ENCODE measurements around the gene HIKESHI.
"Not testable (repeated sequence)": the region's sequence is repeated elsewhere in the genome, so short reads cannot be mapped to it uniquely, and the experiment has no call there.

HIKESHI gene, protein sequence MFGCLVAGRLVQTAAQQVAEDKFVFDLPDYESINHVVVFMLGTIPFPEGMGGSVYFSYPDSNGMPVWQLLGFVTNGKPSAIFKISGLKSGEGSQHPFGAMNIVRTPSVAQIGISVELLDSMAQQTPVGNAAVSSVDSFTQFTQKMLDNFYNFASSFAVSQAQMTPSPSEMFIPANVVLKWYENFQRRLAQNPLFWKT

DNA sequence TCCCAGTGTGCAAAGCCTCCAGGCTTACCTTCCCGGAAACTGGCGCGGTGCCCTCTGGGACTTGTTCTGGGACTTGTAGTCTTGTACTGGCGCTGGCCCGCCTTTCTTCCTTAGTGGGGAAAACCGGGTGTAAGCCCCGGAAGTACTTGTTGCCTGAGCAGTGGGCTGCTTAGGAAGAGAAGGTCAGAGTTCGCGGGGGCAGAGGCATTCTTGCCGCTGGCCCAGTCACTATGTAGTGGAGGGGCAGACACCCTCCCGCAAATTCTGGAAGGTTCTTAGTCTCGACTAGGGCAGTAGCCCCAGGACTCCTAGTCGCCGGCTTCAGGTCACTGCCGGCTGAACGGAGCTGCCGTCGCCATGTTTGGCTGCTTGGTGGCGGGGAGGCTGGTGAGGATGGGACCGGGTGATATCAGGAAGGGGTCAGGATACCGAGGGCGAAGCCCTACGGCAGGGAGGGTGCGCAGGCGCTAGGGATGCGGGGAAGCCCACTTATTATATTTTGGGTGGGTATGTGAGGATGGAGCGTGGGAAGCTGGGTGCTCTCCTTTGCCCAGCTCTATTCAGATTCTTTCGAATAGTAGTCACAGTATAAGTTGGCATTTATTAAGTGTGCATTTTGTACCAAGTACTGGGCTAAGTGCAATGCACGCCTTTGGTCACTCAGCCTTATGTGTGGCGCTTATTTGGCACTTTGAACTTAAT, at the start of gene HIKESHI:
Gene HIKESHI, plus strand, starts transcription at position 149 of the 702 bp plus-strand sequence. Its CDS starts 209 bp downstream, at position 358.
- DNase-seq (ENCODE audit: low read depth), result peak; percentile 89

DNA sequence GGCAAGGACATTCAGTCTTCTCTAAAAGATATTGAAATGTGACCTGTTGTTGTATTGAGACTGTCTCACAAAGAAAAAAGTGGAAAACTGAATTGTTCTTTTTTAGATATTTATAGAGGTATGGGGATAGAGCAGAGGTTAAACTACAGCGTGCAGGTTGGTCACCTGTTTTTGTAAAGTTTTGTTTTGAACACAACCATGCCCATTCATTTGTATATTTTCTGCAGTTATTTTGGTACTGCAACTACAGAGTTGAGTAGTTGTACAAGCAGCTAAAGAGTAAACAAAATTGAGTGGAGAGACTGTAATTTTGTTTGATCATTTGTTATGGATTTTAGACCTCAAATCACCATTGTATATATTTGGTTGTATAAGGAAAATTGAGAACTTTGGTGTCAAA, 46.1 kb upstream of the HIKESHI start:
- DNase-seq (ENCODE audit: low read depth), result no peak

DNA sequence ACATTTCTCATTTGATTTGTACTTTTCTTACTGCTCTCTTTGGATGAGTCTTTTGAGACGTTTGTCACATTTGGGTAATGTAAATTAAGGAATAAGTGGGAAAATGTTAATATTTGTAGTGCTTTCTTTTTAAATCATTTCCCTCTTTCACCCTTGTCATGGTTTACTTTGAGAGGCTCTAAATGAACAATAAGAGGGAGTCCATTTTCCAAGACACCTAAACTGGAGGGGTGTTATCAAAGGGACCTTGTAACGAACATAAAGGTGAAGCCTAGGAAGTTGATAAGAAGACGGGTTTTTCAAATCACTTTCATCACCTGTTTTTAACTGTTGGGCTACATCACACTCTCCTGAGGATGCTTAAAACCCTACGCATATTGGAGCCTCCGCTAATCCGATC, 45.4 kb upstream of the HIKESHI start:
- no peak for DNase-seq (ENCODE audit: low read depth)

DNA sequence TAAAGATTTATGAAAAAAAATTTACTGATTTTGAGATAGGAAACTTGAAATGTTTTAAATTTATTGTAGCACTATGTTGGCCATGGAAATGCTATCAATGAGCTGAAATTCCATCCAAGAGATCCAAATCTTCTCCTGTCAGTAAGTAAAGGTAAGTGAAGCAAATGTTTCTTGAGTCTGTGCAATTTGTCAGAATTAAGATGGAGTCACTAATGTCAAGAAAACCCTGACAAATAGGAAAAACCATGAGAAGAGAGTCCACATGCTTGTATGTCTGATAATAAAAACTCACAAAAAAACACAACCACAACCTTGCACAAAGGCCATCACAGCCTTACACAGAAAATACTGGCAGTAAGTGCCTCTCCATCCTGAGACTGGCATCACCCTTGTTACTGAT, 44.6 kb upstream of the HIKESHI start:
- DNase-seq (ENCODE audit: low read depth), result no peak

DNA sequence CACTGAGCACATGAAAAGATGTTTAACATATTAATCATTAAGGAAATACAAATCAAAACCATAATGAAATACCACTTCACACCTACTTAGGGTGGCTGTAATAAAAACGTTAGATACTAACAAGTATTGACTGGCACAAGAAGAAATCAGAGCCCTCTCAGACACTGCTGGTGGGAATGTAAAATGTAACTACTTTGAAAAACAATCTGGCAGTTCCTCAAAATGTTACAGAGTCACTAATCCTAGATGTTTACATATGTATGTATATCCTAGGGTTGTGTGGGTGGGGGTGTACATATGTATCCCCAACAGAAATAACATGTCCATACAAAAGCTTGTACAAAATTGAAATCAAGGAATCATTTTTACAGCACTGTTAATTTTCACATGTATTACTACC, 42.3 kb upstream of the HIKESHI start:
- DNase-seq (ENCODE audit: low read depth), result no peak

DNA sequence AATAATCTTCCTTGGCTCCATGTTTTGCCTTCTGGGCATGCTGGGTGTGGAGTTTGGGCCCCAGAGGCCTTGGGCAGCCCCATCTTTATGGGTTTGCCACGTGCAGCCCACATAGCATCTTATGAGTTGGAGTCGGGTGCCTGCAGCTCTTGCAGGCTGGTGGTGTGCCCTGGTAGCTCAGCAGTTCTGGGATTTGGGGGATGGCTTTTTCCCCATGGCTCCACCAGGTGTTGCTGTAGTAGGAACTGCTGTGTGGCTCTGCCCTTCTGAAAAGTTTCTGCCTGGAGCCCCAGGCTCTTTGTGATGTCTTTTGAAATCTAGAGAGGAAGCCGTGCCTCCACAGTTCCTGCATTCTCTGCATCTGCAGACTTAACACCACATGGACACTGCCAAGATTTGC, 40.7 kb upstream of the HIKESHI start:
- no peak for DNase-seq (ENCODE audit: low read depth)

DNA sequence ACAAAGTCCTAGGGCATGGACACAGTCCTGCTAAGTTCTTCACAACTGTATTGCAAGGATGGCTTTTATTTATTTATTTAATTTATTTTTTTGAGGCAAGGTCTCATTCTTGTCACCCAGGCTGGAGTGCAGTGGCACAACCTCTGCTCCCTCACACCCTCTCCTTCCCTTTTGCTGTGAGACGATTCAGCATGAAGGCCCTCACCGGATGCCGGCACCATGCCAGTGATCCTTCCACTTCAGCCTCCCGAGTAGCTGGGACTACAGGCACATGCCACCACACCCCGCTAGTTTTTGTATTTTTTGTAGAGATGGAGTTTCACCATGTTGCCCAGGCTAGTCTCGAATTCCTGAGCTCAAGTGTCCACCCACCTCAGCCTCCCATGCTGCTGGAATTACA, 39.7 kb upstream of the HIKESHI start:
- no peak for DNase-seq (ENCODE audit: low read depth)

DNA sequence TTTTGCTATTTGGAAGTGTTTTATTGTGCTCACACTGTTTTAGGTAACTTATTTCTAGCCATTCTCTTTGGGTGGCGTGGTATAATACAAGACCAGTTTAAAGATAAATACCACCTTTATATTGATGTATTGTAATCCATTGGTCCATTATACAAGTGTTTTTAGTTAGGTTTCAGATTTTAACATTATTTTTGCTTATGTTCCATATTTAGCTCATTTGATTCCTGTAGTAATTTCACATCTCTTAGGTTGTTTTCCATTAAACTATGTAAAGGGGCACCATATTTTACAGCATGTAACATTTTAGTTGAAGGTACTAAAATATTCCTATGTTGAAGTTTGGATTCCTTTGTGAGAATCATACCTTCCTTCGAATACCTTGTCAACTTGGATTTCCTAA, 37.4 kb upstream of the HIKESHI start:
- no peak for DNase-seq (ENCODE audit: low read depth)

DNA sequence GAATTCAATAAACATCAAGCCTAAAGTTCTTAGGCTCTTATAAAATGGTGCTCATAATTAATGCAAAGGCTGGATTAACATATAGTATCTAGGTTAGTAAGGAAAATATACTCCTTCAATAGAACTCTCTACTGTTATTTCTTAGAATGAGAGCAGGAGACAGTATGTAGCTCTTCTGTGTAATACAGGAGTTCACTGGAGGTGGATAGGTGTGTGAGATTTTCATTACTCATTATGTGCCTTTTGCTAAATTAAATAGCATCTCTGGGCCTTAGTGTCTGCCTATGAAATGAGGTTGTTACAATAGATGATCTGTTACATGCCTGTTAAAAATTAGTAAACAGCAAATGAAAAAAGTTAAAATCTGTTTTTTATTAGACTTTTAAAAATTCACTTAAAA, 36.8 kb upstream of the HIKESHI start:
- DNase-seq (ENCODE audit: low read depth), result no peak

DNA sequence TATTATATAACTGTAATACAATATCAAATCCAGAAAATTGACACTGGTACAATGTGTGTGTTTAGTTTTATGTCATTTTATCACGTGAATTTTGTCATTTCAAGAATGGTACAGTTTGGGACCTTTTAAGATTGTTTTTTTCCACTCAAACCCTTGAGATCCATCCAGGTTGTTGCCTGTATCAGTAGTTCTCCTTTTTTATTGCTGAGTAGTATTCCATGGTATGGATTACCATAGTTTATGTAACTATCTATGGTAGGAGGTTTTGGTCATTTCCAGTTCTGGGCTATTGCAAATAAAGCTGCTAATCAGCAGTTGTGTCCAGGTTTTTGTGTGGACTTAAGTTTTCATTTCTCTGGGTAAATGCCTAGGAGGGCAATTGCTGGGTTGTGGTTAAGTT, 32.4 kb upstream of the HIKESHI start:
- no peak for DNase-seq (ENCODE audit: low read depth)

DNA sequence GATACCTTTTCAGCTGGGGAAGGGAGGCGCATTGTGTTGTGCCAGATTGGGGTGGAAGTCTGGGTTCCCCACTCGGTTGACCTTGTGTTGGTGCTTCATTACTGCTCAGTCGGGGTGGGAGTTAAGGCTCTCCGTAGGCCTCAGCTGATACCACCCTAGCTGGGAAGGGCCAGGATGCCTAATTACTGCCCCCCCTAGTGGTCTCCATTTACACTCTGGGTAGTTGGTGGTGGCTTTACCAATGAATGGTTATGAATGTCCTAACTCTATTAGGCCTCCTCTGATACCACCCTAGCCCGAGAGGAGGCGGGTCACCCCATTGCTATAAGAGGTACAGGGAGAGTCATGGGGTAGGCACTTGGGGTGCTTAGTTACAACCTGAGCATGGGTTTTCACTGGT, 27.5 kb upstream of the HIKESHI start:
- no peak for DNase-seq (ENCODE audit: low read depth)

DNA sequence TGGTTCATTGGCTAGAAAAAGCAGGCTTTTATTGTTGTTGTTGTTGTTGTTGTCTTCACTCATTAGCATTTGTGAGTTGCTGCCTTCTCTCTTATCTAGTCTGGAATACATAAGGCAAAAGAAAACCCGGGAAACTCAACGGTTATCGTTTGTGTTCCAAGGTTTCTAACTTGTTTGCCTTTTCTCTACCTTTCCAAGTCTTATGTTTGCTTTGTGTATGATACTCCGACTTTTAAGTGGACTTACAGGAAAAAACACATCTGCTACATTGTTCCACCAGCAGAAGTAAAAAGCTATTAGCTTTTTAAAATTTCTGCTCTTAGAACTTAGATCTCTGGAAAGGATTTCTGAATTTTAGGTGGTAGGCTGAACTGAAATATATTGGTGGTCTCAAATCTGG, 27.0 kb upstream of the HIKESHI start:
- DNase-seq (ENCODE audit: low read depth), result no peak

DNA sequence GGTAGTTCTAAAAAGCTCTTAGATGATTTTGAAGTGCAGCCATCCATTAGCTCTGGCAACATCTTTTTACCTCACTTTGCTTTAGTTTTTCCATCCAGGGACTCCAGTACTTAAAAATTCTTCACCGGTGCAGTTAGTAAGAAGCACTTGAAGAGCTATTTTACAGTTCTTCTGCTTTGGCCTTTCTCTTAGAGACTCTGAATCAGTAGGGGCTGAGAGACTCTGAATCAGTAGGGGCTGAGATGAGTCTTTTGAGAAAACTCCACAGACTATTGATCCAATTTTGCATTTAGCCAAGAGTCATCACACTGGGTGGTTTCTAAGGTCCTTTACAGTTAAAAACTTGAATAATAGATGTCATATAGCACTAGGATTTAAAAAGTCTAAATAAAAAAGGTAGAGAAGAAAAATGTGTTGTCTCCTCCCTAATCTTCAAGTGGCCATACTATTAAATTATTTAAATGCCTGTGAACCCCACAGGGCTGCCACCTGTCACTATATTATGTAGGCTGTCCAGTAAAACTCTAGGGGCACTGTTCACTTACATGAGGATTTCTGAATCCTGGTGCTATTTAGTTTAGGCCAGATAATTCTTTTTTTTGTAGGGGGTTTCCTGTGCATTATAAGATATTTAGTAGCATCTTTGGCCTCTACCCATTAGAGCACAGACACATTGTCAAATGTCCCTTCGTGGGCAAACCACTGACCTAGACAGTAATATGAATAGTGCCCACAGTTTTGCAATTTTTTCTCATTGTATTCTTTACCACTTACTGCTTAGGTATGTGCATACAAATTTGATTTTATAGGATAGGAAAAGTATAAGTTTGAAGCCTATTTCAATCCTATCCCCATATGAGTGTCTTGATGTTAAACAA, 26.3 kb upstream of the HIKESHI start:
- no peak for DNase-seq (ENCODE audit: low read depth)

DNA sequence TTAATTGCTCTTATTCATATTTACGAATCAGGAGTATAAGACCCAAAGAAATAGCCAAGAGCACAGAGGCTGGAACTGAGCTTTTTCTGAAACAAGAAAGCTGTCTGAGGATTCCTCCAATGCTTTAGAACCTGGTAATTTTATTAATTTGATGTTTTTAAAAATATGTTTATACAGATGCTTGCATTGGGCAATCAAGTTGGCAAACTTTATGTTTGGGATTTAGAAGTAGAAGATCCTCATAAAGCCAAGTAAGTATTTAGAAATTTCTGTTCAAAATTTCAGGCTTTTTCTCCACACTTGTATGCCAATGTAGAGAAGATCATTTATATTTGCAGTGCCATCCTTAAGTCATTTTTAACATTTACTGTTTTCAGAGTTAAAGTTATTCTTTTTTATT, 24.3 kb upstream of the HIKESHI start:
- DNase-seq (ENCODE audit: low read depth), result no peak

DNA sequence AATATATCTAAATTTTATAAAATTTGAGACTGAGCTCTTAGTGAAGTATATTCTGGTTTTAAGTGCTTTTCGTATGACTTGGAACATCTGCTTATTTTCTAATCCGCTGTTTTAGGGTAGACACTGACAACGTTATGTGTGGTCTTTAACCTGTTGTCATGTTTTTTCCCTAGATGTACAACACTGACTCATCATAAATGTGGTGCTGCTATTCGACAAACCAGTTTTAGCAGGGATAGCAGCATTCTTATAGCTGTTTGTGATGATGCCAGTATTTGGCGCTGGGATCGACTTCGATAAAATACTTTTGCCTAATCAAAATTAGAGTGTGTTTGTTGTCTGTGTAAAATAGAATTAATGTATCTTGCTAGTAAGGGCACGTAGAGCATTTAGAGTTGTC, 23.8 kb upstream of the HIKESHI start:
- DNase-seq (ENCODE audit: low read depth), result no peak

DNA sequence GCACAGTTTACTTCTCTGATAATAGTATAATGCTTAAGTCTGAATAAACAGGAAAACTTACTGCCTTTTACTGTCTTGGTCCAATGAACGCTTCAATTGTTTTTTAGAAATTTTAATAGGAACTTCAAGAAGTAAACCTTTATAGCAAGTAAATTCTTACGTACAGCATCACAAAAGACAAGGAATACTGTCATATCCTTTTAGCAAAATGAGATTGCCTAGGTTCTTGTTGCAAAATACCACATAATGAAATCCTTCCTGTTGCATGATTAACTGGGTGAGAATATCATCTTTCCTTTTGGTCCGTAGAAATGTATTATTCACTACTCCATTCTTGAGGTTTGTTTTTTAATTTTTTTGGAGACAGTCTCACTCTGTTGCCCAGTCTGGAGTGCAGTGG, 22.3 kb upstream of the HIKESHI start:
- DNase-seq (ENCODE audit: low read depth), result no peak

DNA sequence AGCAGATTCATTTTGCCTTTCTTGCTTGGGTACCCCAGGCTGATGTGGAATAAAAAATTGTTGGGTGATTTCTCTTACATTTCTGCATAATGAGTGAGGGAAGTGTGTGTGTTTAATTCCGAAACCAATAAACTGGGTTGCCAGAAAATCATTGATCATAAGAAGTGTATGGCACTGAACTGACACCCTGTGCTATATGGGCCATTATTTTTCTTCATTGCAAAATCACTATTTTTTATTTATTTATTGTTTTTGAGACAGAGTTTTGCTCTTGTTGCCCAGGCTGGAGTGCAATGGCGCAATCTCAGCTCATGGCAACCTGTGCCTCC, 14.6 kb upstream of the HIKESHI start:
- DNase-seq (ENCODE audit: low read depth), result no peak

DNA sequence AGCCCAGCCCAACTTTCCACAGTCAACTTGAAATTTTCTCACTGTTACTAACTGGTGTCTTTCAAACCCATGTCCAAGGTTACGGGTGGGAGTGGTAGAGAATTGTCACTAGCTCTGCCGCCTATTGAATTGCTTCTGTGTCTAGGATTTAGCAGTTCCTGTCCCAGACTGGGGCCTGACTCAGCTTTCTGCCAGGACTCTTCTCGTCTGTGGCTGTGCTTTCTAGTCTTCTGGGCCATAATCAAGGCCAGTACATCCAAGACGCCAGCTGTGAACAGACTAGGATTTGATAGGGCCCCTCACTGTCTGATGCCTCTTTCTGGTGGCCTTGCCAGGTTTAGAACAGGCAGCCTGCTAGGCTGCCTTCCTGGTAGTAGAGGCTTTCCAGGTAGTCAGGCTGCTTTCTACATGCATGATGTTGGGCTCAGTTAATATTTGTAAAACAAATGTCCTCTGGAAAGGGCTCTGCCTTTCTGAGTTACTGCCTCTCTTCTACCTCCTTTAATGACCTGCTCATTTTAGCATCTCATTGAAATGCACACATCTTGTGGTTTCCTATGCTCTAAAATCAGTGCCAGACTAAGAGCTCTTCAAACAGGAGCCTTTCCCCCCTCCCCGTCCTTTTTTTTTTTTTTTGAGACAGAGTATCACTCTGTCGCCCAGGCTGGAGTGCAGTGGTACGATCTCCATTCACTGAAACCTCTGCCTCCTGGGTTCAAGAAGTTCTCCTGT, 13.1 kb upstream of the HIKESHI start:
- no peak for DNase-seq (ENCODE audit: low read depth)

DNA sequence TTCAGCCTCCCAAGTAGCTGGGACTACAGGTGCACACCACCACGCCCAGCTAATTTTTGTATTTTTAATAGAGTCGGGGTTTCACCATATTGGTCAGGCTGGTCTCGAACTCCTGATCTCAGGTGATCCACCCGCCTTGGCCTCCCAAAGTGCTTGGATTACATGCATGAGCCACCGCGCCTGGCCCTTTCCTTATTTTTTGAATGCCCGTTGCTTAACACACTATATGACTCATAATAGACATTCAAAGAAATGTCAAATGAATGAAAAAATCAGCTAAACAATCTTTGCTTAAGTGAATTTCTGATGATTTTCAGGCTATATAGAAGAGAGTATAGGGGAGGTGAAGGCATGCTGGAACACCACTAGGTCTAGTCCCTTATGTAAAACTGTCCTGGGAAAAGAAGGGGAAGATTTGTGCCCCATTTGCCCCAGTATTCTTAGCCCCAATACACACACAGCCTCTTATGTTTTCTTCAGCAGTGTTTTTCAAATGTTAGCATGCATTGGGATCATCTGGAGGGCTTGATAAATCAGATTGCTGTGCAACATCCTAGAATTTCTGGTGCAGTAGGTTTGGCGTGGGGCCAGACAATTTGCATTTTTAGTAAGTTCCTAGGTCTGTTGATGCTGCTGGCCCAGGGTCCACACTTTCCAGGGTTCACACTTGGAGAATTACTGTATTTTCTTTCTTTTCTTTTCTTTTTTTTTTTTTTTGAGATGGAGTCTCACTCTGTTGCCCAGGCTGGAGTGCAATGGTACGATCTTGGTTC, 12.3 kb upstream of the HIKESHI start:
- DNase-seq (ENCODE audit: low read depth), result not testable (repeated sequence)

DNA sequence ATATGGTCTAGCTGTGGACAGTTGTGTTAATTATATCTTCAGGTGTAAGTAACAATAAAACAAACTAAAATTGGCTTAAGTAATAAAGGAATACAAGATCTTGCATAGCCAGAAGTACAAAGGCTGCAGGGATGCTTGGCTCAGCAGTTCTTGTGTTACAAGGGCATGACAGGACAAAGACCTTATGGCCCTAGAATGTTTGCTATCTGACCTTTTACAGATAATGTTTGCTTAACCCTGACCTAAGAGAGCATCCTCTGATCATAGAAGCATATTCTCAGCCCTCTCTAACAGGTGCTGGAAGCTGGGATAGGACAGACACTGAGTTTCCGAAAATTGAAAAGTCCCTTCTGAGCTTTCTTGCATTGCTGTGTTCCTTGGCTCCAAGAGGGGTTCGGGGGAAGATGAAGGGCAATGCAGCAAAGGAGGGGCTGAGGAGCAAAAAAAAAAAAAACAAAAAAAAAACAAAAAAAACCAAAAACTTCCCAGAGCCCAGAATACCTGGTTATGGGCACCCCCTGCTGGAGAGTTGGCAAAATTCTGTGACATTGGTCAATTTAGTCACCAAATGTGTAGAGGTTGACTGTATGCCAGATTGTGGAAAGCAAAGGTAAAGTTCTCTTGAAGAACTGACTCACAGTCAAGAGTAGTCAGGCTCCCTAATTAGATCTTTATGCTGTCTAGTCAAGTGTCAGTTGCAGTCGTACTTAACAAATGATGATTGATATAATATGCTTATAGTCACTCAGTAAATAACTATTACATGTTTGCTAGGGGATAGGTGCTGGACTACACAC, 10.4 kb upstream of the HIKESHI start:
- peak; percentile 46 for DNase-seq (ENCODE audit: low read depth)
